Breast epithelium (tissue), 4 donors: Measurements from ENCODE around the gene GADD45A. TPM values are rescaled to one million over a fixed set of nuclear protein-coding genes. Genes with fewer than 3 reads are reported as not detected.
"Not testable (repeated sequence)": the region's sequence is repeated elsewhere in the genome, so short reads cannot be mapped to it uniquely, and the experiment has no call there.

Experiments used
- DNase-seq, 2 donors: peaks; one replicate each; pipeline ENCODE4 v3.0.0-alpha.2; 2019; ENCODE audit warnings: low spot score in 2 of 2
- H3K27ac ChIP-seq, 2 donors: fragments of 200-600 bp; sonication (generic) in 1 of 2; one replicate each; pipeline ENCODE4 v1.5.1; 2016 to 2019; ENCODE audit warnings: mild to moderate bottlenecking in 1 of 2
- H3K27me3 ChIP-seq, 2 donors: fragments of 200-600 bp; sonication (generic) in 1 of 2; one replicate each; pipeline versions ENCODE4 v1.5.1 to v1.6.0; 2017 to 2019; ENCODE audit warnings: control low read depth in 1 of 2, mild to moderate bottlenecking in 1 of 2
- H3K36me3 ChIP-seq: fragments of 200-600 bp; one replicate; pipeline ENCODE4 v1.5.1; 2019
- H3K4me1 ChIP-seq, 2 donors: fragments of 200-600 bp; sonication (generic); one replicate each; pipeline ENCODE4 v1.5.1; 2016 to 2019; ENCODE audit warnings: control low read depth in 1 of 2
- H3K4me3 ChIP-seq, 3 donors: fragments of 200-600 bp; sonication (generic); 1 replicate in 2 of 3; 2 replicates in 1 of 3; pipeline ENCODE4 v1.5.1; 2016 to 2019; ENCODE audit warnings: mild to moderate bottlenecking in 3 of 3, moderate library complexity in 2 of 3
- H3K9me3 ChIP-seq, 2 donors: fragments of 200-600 bp; sonication (generic) in 1 of 2; one replicate each; pipeline ENCODE4 v1.5.1; 2016 to 2019; ENCODE audit warnings: control low read depth in 1 of 2
- POLR2A ChIP-seq: fragments of 450-650 bp; IDR thresholded peaks from one replicate; pipeline ENCODE4 v1.6.1; 2016; ENCODE audit warnings: antibody characterized with exemption, mild to moderate bottlenecking, moderate library complexity
- POLR2AphosphoS5 ChIP-seq, 3 donors: sonication (generic); formaldehyde crosslinking; IDR thresholded peaks; one replicate each; pipeline ENCODE4 v1.6.1; 2017; ENCODE audit warnings: antibody characterized with exemption in 3 of 3
- intact Hi-C: fragments of 100-400 bp; cut with DNase I; formaldehyde crosslinking; loops from one replicate; pipeline ENCODE4 v1.15.1; 2023; ENCODE audit warnings: low total_unique reads
- total RNA-seq, 3 donors: library from RNA; depleted of rRNA; stranded (reverse); fragments of >200 nt; gene quantifications; one replicate each; pipeline ENCODE4 v1.1.0, GENCODE V29; 2016
- TF ChIP-seq, protein P1 (sequence below), 3 donors: fragments of 450-650 bp; IDR thresholded peaks; one replicate each; pipeline ENCODE4 v1.5.1; 2016 to 2017; ENCODE audit warnings: antibody characterized with exemption in 3 of 3, mild to moderate bottlenecking in 3 of 3, moderate library complexity in 3 of 3

Gene GADD45A
- total RNA-seq, 3 donors from 2014 or later: 52.4 to 68.2 (median 55.4) TPM

DNA sequence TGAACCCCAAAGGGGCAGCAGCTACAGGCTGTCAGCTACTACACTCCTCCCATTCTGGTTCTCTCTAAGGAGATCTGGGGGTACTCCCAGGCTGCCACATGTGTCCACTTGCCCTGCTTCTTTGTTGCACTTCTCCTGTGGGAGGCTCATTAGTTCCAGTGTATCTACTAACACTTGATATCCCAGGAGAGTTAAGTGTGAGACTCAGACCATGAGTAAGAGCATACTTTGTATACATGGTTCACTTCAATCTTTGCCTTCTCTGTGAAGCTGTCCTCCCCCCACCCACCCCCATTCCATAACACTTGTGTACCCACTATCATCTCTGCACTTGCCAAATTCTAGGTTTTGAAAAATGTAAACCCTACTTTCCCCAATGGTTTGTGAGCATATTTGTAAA, 34.9 kb upstream of the GADD45A start:
- intact Hi-C loops: no loop called here
- H3K4me1 ChIP-seq: peaks cover 7 to 17% of the 10 kb centered on the region in 2 donors
- H3K36me3 ChIP-seq: no peaks in the 10 kb centered on the region
- no peak overlapping the region for H3K4me3 ChIP-seq
- H3K27me3 ChIP-seq: no peaks in the 10 kb centered on the region
- H3K27ac ChIP-seq: no peak overlapping the region
- no peaks in the 10 kb centered on the region for H3K9me3 ChIP-seq
- TF ChIP-seq, protein P1, sequence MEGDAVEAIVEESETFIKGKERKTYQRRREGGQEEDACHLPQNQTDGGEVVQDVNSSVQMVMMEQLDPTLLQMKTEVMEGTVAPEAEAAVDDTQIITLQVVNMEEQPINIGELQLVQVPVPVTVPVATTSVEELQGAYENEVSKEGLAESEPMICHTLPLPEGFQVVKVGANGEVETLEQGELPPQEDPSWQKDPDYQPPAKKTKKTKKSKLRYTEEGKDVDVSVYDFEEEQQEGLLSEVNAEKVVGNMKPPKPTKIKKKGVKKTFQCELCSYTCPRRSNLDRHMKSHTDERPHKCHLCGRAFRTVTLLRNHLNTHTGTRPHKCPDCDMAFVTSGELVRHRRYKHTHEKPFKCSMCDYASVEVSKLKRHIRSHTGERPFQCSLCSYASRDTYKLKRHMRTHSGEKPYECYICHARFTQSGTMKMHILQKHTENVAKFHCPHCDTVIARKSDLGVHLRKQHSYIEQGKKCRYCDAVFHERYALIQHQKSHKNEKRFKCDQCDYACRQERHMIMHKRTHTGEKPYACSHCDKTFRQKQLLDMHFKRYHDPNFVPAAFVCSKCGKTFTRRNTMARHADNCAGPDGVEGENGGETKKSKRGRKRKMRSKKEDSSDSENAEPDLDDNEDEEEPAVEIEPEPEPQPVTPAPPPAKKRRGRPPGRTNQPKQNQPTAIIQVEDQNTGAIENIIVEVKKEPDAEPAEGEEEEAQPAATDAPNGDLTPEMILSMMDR (IDR thresholded peaks at IDR 0.05): no peak
- TF ChIP-seq POLR2AphosphoS5 (IDR thresholded peaks at IDR 0.05): no peak
- no peak for TF ChIP-seq POLR2A
- DNase-seq: no peak

DNA sequence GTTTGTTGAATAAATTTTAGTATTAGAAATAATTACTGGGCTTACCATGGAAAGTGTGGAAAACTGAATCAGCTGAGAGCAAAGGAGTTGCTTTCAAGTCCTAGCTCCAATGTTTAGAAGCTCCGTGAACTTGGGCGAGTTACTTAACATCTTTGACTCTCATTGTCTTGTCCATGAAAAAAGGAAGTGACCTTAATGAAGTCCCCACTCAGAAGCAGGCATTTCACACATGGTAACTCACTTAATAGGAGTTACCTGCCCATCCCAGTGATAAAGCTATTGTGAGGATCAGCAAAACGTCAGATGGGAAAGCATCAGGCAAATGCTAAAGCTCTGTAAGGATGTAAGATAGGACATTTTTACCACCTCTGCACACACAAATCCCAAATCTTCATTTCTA, 34.0 kb upstream of the GADD45A start:
- no peak for DNase-seq
- H3K27me3 ChIP-seq: no peaks in the 10 kb centered on the region
- peaks cover 6 to 12% of the 10 kb centered on the region in 2 donors for H3K4me1 ChIP-seq
- no peak overlapping the region for H3K27ac ChIP-seq
- no peaks in the 10 kb centered on the region for H3K9me3 ChIP-seq
- H3K4me3 ChIP-seq: no peak overlapping the region
- TF ChIP-seq POLR2A (no peak), POLR2AphosphoS5 (IDR thresholded peaks at IDR 0.05) (no peak)
- TF ChIP-seq, protein P1 (IDR thresholded peaks at IDR 0.05): no peak
- intact Hi-C loops: no loop called here
- no peaks in the 10 kb centered on the region for H3K36me3 ChIP-seq

DNA sequence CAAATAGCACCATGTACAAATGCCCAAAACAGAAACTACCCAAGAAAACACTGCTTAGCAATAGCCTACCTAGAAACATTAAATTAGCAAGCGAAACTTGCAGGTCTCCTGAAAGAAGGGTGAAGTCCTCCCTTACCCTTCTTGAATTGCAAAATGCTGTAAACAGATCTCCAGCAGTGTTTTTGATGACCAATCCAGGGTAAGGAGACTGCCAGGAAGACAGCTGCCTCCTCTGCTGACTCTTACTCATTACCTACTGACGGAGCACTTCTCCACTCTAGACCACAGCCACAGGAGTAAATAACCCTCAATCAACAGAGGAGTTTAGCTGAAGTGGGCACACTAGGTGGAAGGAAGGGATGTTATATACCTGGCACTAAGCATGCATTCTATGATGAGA, 32.2 kb upstream of the GADD45A start:
- Histone ChIP-seq H3K4me1 (no peaks in the 10 kb centered on the region), H3K27me3 (no peaks in the 10 kb centered on the region), H3K36me3 (no peaks in the 10 kb centered on the region), H3K9me3 (no peaks in the 10 kb centered on the region), H3K27ac (peak overlapping the region; percentile 43 to 66), H3K4me3 (no peak overlapping the region)
- intact Hi-C loops: no loop called here
- no peak for DNase-seq
- TF ChIP-seq POLR2A (no peak), POLR2AphosphoS5 (IDR thresholded peaks at IDR 0.05) (peak in 1 of 3 donors; percentile 43)

DNA sequence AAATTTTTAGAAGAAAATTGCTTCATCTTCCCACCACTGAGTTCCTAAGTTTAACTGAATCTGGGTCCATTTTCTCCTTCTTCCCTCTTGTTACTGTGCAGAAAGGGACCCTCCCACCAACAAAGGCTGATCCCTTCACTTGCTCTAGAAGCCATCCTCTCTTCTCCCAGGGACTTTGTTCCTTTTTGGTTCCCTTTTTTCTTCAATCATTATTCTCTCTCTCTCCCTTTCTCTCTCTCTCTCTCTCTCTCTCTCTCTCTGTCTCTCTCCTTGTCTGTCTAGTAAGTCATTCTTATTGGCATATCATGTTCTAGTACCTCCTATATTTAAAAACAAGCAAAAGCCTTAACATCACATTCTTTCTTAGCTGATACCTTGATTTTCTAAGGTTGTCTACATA, 31.7 kb upstream of the GADD45A start:
- H3K27ac ChIP-seq: peak overlapping the region; percentile 43 to 66
- H3K4me3 ChIP-seq: no peak overlapping the region
- DNase-seq: no peak
- H3K4me1 ChIP-seq: no peaks in the 10 kb centered on the region
- H3K9me3 ChIP-seq: no peaks in the 10 kb centered on the region
- H3K27me3 ChIP-seq: no peaks in the 10 kb centered on the region
- no peaks in the 10 kb centered on the region for H3K36me3 ChIP-seq
- intact Hi-C loops: no loop called here
- TF ChIP-seq, protein P1 (IDR thresholded peaks at IDR 0.05): no peak
- no peak for TF ChIP-seq POLR2A
- TF ChIP-seq POLR2AphosphoS5 (IDR thresholded peaks at IDR 0.05): no peak

DNA sequence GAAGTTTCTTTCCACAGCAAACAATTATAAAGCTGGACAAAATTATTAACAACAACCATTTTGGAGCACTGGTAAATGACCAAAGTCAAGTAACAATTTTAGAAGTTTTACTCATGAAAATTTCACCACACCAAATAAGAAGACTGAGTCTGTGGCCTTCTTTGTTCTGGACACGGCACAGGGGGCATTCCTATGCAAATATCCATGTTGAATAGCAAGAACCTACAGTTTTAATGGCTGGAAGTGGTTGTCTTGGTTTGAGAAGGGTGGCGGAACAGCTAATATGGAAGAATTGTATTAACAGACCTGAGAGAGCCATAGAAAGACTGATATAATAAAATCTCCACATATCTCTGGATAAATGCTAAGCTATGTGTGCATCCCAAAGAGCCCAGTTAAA, 29.4 kb upstream of the GADD45A start:
- no peaks in the 10 kb centered on the region for H3K27me3 ChIP-seq
- TF ChIP-seq POLR2A: no peak
- TF ChIP-seq, protein P1 (IDR thresholded peaks at IDR 0.05): no peak
- TF ChIP-seq POLR2AphosphoS5 (IDR thresholded peaks at IDR 0.05): no peak
- DNase-seq: no peak
- H3K4me1 ChIP-seq: no peaks in the 10 kb centered on the region
- H3K4me3 ChIP-seq: no peak overlapping the region
- intact Hi-C loops: no loop called here
- H3K36me3 ChIP-seq: no peaks in the 10 kb centered on the region
- H3K9me3 ChIP-seq: no peaks in the 10 kb centered on the region
- no peak overlapping the region for H3K27ac ChIP-seq

DNA sequence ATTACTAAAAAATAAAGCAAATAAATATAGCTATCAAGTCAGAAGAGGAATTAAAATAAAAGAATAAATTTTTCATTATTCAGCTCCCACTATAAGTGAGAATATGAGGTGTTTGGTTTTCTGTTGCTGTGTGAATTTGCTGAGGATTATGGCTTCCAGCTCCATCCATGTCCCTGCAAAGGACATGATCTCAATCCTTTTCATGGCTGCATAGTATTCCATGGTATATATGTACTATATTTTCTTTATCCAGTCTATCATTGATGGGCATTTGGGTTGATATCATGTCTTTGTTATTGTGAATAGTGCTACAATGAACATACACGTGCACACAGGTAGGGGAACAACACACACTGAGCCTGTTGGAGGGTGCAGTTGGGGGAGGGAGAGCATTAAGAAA, 27.8 kb upstream of the GADD45A start:
- H3K9me3 ChIP-seq, intact Hi-C loops, DNase-seq, H3K4me3 ChIP-seq, H3K27ac ChIP-seq, H3K4me1 ChIP-seq, H3K27me3 ChIP-seq, H3K36me3 ChIP-seq: not testable (repeated sequence)
